Esophagus squamous epithelium (tissue), 4 donors: ENCODE results near the gene UBE4A.

ENCODE experiments used
- CTCF ChIP-seq, 6 experiments: fragments of 450-650 bp in 4 of 6; fragments of 200-600 bp in 2 of 6; sonication (generic) in 2 of 6; IDR thresholded peaks; one replicate each; pipeline ENCODE4 v1.5.1; 2016 to 2019; ENCODE audit warnings: antibody characterized with exemption in 6 of 6, mild to moderate bottlenecking in 4 of 6, moderate library complexity in 4 of 6
- POLR2A ChIP-seq, 4 donors: fragments of 450-650 bp; IDR thresholded peaks; one replicate each; pipeline ENCODE4 v1.6.1; 2017; ENCODE audit warnings: antibody characterized with exemption in 4 of 4, mild to moderate bottlenecking in 4 of 4, moderate library complexity in 3 of 4

GRCh38 chr11:118373871-118374270, 14.5 kb downstream of the UBE4A start:
- no peak for TF ChIP-seq CTCF (IDR thresholded peaks at IDR 0.05)
- TF ChIP-seq POLR2A (IDR thresholded peaks at IDR 0.05) = no peak
